HEK293 (cell line): ENCODE measurements around the gene UCK1.

ENCODE experiments used
- CTCF ChIA-PET: fragments of 350-600 bp; formaldehyde crosslinking; extraction: SDS; loops from one replicate; lab custom pipeline; 2021; ENCODE audit warnings: antibody characterized with exemption; lab: Yijun Ruan, JAX
- POLR2A ChIA-PET: fragments of 300-600 bp; formaldehyde crosslinking; extraction: SDS; loops from one replicate; lab custom pipeline; 2020; ENCODE audit warnings: antibody characterized with exemption, inconsistent platforms; lab: Yijun Ruan, JAX
- H3K27ac ChIP-seq: fragments of 200-500 bp; sonication (Bioruptor generic); 2 replicates; pipeline ENCODE4 v1.5.1; 2014; ENCODE audit warnings: low read depth, low read length, control low read depth, inconsistent platforms; ENCODE audit errors: extremely low read depth
- H3K36me3 ChIP-seq, 2 experiments: fragments of 200-500 bp in 1 of 2; sonication (Bioruptor generic) in 1 of 2; 1 replicate in 1 of 2; 2 replicates in 1 of 2; pipeline ENCODE4 v1.5.1; 2014 to 2017; ENCODE audit warnings: inconsistent platforms in 2 of 2, low read length in 2 of 2; ENCODE audit not compliant: control insufficient read depth in 2 of 2, insufficient read depth in 1 of 2
- H3K4me1 ChIP-seq: fragments of 200-500 bp; sonication (Bioruptor generic); 2 replicates; pipeline ENCODE4 v1.5.1; 2014; ENCODE audit warnings: mild to moderate bottlenecking, low read length, inconsistent platforms; ENCODE audit not compliant: control insufficient read depth, insufficient read depth
- H3K4me3 ChIP-seq: 2 replicates; pipeline ENCODE4 v1.5.1; 2011; ENCODE audit warnings: low read depth, mild to moderate bottlenecking, control low read depth, low read length, moderate library complexity
- H3K9me3 ChIP-seq: fragments of 200-500 bp; sonication (Bioruptor generic); 2 replicates; pipeline ENCODE4 v1.5.1; 2014; ENCODE audit warnings: low read depth, low read length, inconsistent platforms; ENCODE audit not compliant: control insufficient read depth, insufficient read depth
- HOXA7 ChIP-seq: sonication (generic); formaldehyde crosslinking; IDR thresholded peaks from 2 replicates; pipeline ENCODE4 v1.8.1; 2022; ENCODE audit warnings: missing genetic modification reagents, borderline replicate concordance
- OSR2 ChIP-seq: fragments of 450-650 bp; formaldehyde crosslinking; IDR thresholded peaks from 2 replicates; pipeline ENCODE4 v1.5.1; 2016; ENCODE audit warnings: missing biosample characterization, missing genetic modification characterization
- SCRT1 ChIP-seq: fragments of 450-650 bp; formaldehyde crosslinking; IDR thresholded peaks from 2 replicates; pipeline ENCODE4 v1.5.1; 2016; ENCODE audit warnings: missing biosample characterization, missing genetic modification characterization, borderline replicate concordance
- SP7 ChIP-seq: fragments of 450-650 bp; formaldehyde crosslinking; IDR thresholded peaks from 2 replicates; pipeline ENCODE4 v1.5.1; 2016; ENCODE audit warnings: missing biosample characterization, missing genetic modification characterization
- ZBTB7A ChIP-seq: fragments of 450-650 bp; formaldehyde crosslinking; IDR thresholded peaks from 2 replicates; pipeline ENCODE4 v1.5.1; 2016; ENCODE audit warnings: low read depth, missing biosample characterization, missing genetic modification characterization
- ZBTB8A ChIP-seq: fragments of 450-650 bp; formaldehyde crosslinking; IDR thresholded peaks from 2 replicates; pipeline ENCODE4 v1.5.1; 2016; ENCODE audit warnings: missing biosample characterization, missing genetic modification characterization
- ZIC2 ChIP-seq: fragments of 450-650 bp; formaldehyde crosslinking; IDR thresholded peaks from 2 replicates; pipeline ENCODE4 v1.5.1; 2016; ENCODE audit warnings: missing biosample characterization, missing genetic modification characterization
- ZNF16 ChIP-seq: fragments of 450-650 bp; formaldehyde crosslinking; IDR thresholded peaks from 2 replicates; pipeline ENCODE4 v1.5.1; 2016; ENCODE audit warnings: low read depth, missing biosample characterization, missing genetic modification characterization
- ZNF248 ChIP-seq: fragments of 450-650 bp; formaldehyde crosslinking; IDR thresholded peaks from 2 replicates; pipeline ENCODE4 v1.5.1; 2017; ENCODE audit warnings: missing biosample characterization, missing genetic modification characterization
- ZNF423 ChIP-seq: fragments of 450-650 bp; formaldehyde crosslinking; IDR thresholded peaks from 2 replicates; pipeline ENCODE4 v1.5.1; 2016; ENCODE audit warnings: missing biosample characterization, missing genetic modification characterization
- ZNF473 ChIP-seq: fragments of 450-650 bp; formaldehyde crosslinking; IDR thresholded peaks from 2 replicates; pipeline ENCODE4 v1.5.1; 2017; ENCODE audit warnings: missing biosample characterization, missing genetic modification characterization
- ZNF596 ChIP-seq: fragments of 450-650 bp; IDR thresholded peaks from 2 replicates; pipeline ENCODE4 v1.5.0; 2018; ENCODE audit warnings: missing biosample characterization, mild to moderate bottlenecking, missing genetic modification characterization, moderate library complexity
- ZNF76 ChIP-seq: fragments of 450-650 bp; formaldehyde crosslinking; IDR thresholded peaks from 2 replicates; pipeline ENCODE4; 2016; ENCODE audit warnings: low read depth, missing biosample characterization, missing genetic modification characterization, borderline replicate concordance
- TF ChIP-seq, protein P1 (sequence below): fragments of 450-650 bp; formaldehyde crosslinking; IDR thresholded peaks from 2 replicates; pipeline ENCODE4 v1.5.1; 2016; ENCODE audit warnings: missing biosample characterization, missing genetic modification characterization
- TF ChIP-seq, protein P2 (sequence below): fragments of 450-650 bp; formaldehyde crosslinking; IDR thresholded peaks from 2 replicates; pipeline ENCODE4 v1.5.1; 2016; ENCODE audit warnings: missing biosample characterization, missing genetic modification characterization

The UCK1 gene

DNA sequence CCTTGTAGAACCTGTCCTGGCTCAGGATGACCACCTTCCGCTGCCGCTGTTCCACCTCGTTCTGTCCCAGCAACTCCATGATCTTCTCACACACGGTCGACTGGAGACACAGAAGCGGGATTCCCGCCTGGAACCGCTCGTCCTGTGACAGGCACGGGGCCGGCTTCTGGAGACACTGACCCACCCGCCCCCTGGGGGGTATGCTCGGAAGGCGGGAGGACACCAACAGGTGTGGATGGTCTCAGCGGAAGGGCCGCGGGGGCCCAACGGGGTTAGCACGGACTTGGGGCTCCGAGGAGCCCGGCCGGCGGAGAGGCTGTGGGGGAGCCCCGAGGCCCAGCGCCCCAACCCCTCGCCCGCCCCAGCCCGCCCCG is 530 bp downstream of the UCK1 start (continued):
- TF ChIP-seq, protein P1, sequence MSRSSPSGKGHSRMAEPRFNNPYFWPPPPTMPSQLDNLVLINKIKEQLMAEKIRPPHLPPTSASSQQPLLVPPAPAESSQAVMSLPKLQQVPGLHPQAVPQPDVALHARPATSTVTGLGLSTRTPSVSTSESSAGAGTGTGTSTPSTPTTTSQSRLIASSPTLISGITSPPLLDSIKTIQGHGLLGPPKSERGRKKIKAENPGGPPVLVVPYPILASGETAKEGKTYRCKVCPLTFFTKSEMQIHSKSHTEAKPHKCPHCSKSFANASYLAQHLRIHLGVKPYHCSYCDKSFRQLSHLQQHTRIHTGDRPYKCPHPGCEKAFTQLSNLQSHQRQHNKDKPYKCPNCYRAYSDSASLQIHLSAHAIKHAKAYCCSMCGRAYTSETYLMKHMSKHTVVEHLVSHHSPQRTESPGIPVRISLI = no peak
- TF ChIP-seq OSR2 (tag by site-specific recombination) (no peak), ZBTB7A (tag by site-specific recombination) (peak; percentile 62; the same call in 1 of the 2 replicates), ZNF76 (tag by site-specific recombination) (no peak)

- Histone ChIP-seq H3K4me1 (0 out of 2 replicates have a peak, but pooled peaks cover 2% of the 10 kb centered on the region), H3K27ac (peak overlapping the region; percentile 88), H3K4me3 (peak overlapping the region; percentile 89), H3K9me3 (no peaks in the 10 kb centered on the region), H3K36me3 (peaks cover 17 to 55% of the 10 kb centered on the region in 2 experiments; a peak in 2 of 3 replicates)
- ChIA-PET CTCF (interaction anchor here (0.6 to 1.3 kb wide), 3 partner anchors 24 to 224 kb away, joined by 3 read pairs; no protein-coding TSS in a partner anchor), POLR2A (interaction anchor here (0.6 to 1.0 kb wide), 4 partner anchors 17 to 763 kb away, joined by 3 to 5 read pairs (median 3); no protein-coding TSS in a partner anchor)
- TF ChIP-seq HOXA7 (CRISPR knock-in tag) (no peak), SCRT1 (tag by site-specific recombination) (peak; percentile 16; the same call in 1 of the 2 replicates), SP7 (tag by site-specific recombination) (no peak), ZNF248 (tag by site-specific recombination) (no peak), ZIC2 (tag by site-specific recombination) (no peak)
Observed at GRCh38 chr9:131529597-131530545, 1.2 kb downstream of the UCK1 start.

GRCh38 chr9:131528886-131529505 is 2.1 kb downstream of the UCK1 start:
- Histone ChIP-seq H3K27ac (peak overlapping the region; percentile 88; the same call in 1 of the 2 replicates), H3K36me3 (peaks cover 17 to 63% of the 10 kb centered on the region in 2 experiments; a peak in 2 of 3 replicates), H3K4me1 (0 out of 2 replicates have a peak, but pooled peaks cover 2% of the 10 kb centered on the region), H3K4me3 (no peak overlapping the region)
- ChIA-PET POLR2A (interaction anchor here (0.7 to 1.0 kb wide), 2 partner anchors 18 to 156 kb away, joined by 3 read pairs; no protein-coding TSS in a partner anchor), CTCF (interaction anchor here (0.6 kb wide), 1 partner anchor 25 kb away, joined by 3 read pairs; no protein-coding TSS in a partner anchor)
- no peak for TF ChIP-seq ZBTB8A
- no peak for TF ChIP-seq ZNF423
- no peak for TF ChIP-seq ZNF473 (tag by site-specific recombination)
- TF ChIP-seq, protein P2, sequence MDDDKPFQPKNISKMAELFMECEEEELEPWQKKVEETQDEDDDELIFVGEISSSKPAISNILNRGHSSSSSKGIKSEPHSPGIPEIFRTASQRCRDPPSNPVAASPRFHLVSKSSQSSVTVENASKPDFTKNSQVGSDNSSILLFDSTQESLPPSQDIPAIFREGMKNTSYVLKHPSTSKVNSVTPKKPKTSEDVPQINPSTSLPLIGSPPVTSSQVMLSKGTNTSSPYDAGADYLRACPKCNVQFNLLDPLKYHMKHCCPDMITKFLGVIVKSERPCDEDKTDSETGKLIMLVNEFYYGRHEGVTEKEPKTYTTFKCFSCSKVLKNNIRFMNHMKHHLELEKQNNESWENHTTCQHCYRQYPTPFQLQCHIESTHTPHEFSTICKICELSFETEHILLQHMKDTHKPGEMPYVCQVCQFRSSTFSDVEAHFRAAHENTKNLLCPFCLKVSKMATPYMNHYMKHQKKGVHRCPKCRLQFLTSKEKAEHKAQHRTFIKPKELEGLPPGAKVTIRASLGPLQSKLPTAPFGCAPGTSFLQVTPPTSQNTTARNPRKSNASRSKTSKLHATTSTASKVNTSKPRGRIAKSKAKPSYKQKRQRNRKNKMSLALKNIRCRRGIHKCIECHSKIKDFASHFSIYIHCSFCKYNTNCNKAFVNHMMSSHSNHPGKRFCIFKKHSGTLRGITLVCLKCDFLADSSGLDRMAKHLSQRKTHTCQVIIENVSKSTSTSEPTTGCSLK = no peak
- TF ChIP-seq ZNF596 (tag by site-specific recombination) = no peak
- TF ChIP-seq ZNF16 (tag by site-specific recombination) = no peak
- TF ChIP-seq, all 188 proteins: peak for 0
- H3K9me3 ChIP-seq = no peaks in the 10 kb centered on the region
